Measurements from ENCODE around the gene CHST1.

CHST1 gene, protein sequence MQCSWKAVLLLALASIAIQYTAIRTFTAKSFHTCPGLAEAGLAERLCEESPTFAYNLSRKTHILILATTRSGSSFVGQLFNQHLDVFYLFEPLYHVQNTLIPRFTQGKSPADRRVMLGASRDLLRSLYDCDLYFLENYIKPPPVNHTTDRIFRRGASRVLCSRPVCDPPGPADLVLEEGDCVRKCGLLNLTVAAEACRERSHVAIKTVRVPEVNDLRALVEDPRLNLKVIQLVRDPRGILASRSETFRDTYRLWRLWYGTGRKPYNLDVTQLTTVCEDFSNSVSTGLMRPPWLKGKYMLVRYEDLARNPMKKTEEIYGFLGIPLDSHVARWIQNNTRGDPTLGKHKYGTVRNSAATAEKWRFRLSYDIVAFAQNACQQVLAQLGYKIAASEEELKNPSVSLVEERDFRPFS

GRCh38 chr11:45665206-45665932 is at the start of gene CHST1:
CHST1 (minus strand) TSS chr11:45665622; CDS start chr11:45650923, 14,699 bp downstream.
- no peak for DNase-seq

DNA sequence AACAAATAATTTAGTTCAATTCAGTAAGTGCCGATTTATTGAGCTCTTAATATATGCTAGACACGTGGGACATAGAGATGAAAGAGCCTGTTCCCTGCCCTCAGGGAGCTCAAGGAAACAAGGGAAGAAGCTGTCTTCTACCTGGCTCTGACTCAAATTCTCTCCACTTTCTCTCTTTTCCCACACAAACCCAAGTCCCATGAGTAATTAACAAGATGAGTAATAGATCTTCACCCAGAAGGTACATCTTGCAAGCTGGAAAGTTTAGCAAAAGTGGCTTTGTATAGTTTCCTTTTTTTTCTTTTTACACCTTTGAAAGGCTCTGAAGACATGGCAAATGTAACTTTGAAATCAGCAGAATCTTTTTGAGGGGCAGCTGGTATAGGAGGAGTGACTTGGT is 48.2 kb upstream of the CHST1 start:
- DNase-seq = no peak

GRCh38 chr11:45710561-45710960 is 45.1 kb upstream of the CHST1 start:
- DNase-seq = no peak

- no peak for DNase-seq
Measured at GRCh38 chr11:45708887-45709663, 43.7 kb upstream of the CHST1 start.

GRCh38 chr11:45704635-45705034 is 39.2 kb upstream of the CHST1 start:
- no peak for DNase-seq

GRCh38 chr11:45704133-45704532 is 38.7 kb upstream of the CHST1 start:
- DNase-seq = no peak

DNA sequence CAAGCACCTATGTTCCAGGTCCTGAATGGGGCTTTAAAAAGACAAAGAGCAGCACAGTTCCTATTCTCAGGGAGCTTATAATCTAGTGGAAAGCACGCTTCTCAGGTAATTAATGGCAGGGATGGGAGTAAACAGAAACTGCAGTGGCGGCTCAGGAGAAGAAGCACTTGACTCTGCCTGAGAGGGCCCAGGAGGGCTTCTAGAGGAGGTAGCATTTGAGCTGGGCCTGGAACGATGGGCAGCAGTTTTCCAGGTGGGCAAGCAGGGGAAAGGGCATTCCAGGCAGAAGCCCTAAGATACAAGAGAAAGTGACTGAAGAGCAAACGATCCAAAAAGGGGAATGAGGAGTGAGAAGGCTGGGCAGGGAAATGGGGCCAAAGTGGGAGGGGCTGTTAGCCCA is 37.1 kb upstream of the CHST1 start:
- no peak for DNase-seq

GRCh38 chr11:45698777-45699497 is 33.5 kb upstream of the CHST1 start:
- no peak for DNase-seq

- DNase-seq = no peak
Measured at GRCh38 chr11:45692808-45693453, 27.5 kb upstream of the CHST1 start.

DNA sequence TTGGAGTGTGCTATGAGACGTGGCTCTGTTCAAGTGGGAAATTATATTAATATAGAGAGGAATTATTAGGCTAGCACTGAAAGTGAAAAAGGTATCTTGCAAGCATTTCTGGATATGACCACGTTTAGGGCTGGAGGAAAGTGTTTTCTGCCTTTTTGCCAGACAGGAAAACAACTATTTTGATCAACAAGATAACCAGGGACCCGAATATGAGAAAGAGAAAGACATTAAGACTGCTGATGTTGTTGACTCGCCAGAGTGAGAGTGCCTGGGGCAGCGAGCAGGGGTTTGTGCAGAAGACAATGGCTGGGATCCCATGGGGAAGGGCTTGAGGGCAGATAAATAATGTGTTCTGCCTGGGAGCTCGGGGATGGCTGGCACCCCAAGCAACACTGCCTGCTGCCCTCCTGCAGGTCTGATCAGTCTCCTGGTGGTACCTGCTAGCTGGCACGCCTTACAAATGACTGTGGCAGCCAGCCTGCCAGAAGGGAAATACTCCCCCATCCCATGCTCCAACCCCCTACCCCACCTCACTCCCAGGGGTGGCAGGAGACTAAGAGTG is 23.1 kb upstream of the CHST1 start:
- DNase-seq = no peak

GRCh38 chr11:45687836-45688235 is 22.4 kb upstream of the CHST1 start:
- DNase-seq = no peak

DNA sequence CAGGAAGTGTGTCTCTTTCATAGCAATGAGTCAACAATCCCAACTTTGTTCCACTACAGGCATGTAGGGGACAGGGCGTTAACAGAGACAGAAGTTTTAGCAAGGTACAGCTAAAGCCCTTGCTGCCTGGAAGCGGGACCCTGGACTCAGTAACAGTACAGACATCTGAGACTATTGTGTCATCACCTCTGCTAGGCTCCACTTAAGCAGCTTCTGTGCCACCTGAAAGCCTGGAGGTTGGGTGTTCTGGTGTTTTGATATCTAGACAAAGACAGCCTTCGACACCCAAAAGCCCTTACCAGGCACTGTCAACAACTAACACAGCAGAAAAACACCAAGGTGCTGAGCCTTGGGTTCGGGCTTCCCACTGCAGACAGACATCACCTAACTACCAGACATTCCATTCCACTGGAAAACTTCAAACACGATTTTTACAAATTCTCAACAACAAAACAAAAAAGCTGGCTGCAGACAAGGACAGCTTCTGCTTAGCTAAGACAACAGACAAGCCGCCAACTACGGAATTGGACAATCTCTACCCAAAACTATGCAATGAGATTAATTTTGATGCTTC is 20.6 kb upstream of the CHST1 start:
- no peak for DNase-seq

- DNase-seq = no peak
Measured at GRCh38 chr11:45684440-45684839, 19.0 kb upstream of the CHST1 start.

GRCh38 chr11:45683271-45684058 is 18.0 kb upstream of the CHST1 start:
- DNase-seq = no peak

- no peak for DNase-seq
Measured at GRCh38 chr11:45679806-45680205, 14.4 kb upstream of the CHST1 start.

DNA sequence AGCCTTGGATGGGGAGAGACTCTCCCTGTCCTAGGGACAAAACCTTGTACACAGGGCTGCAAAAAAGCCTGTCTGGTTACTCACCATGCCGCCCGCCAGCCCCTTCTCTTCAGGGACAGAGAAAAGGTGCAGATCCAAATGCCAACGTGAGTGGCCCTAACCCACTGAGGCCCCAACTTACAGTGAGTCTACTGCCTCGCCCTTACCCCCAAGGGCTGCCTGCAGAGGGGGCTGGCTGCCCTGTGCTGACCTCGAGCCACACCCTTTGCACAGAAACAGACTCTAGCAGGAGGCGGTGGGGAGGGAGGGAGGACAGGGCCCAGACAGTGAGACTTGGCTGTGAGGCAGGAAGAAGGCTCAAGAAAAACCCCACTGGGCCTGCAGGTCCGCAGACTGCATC is 13.6 kb upstream of the CHST1 start:
- no peak for DNase-seq

- no peak for DNase-seq
Measured at GRCh38 chr11:45677770-45678512, 12.5 kb upstream of the CHST1 start.

DNA sequence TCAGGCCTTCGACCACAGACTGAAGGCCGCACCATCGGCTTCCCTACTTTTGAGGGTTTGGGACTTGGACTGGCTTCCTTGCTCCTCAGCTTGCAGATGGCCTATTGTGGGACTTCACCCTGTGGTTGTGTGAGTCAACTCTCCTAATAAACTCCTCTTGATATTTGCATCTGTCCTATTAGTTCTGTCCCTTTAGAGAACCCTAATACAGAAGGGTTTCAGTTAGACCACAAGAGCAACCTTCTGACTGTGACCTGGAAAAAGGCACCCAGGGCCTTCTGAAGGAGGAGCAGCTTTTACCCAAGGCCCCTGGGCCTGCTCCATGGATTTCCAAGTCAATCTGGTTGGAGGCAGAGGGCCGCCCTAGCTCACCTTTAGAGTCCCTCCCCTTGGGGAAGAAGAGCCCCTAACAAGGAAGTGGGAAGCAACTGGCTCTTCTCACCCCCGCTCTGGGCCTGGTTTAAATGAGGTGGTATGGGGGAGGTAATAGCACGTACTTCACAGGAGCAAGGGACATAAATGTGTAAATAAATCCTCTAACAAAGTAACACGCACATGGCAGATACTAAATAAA is 11.2 kb upstream of the CHST1 start:
- DNase-seq = no peak

- no peak for DNase-seq
Measured at GRCh38 chr11:45675646-45676045, 10.2 kb upstream of the CHST1 start.

Measured in DMS79 (cell line).